SK-N-SH (cell line): ENCODE data around the gene LCN9.

ENCODE experiments used
- CTCF ChIP-seq: fragments of 200-600 bp; sonication (generic); IDR thresholded peaks from 2 replicates; pipeline ENCODE4 v1.6.1; 2017; ENCODE audit warnings: antibody characterized with exemption, mild to moderate bottlenecking, moderate library complexity
- GABPA ChIP-seq: IDR thresholded peaks from 2 replicates; pipeline ENCODE4 v1.4.0; 2012; ENCODE audit warnings: low read depth, mild to moderate bottlenecking
- GATA2 ChIP-seq: sonication (generic); formaldehyde crosslinking; IDR thresholded peaks from 2 replicates; pipeline ENCODE4 v1.5.0; 2020; ENCODE audit warnings: mild to moderate bottlenecking, missing genetic modification reagents
- MAX ChIP-seq: IDR thresholded peaks from 2 replicates; pipeline ENCODE4 v1.4.0; 2012; ENCODE audit warnings: low read depth
- POLR2AphosphoS5 ChIP-seq: IDR thresholded peaks from 2 replicates; pipeline ENCODE4 v1.6.1; 2012; ENCODE audit warnings: low read depth, low read length
- USF1 ChIP-seq: IDR thresholded peaks from 2 replicates; pipeline ENCODE4 v1.4.0; 2012; ENCODE audit warnings: low read depth, borderline replicate concordance

GRCh38 chr9:135670721-135671590, 7.8 kb downstream of the LCN9 start:
- TF ChIP-seq CTCF (no peak), GABPA (no peak), GATA2 (CRISPR knock-in tag) (no peak), POLR2AphosphoS5 (no peak), USF1 (no peak), MAX (no peak)
